Trophoblast cell (in vitro differentiated cells and primary cell): ENCODE measurements around the gene NPLOC4.
A peak's percentile ranks its signal among the peaks of the same experiment; 100 is the strongest.

Experiments used
- DNase-seq, 2 donors: peaks; one replicate each; pipeline ENCODE4 v3.0.0-alpha.2; 2016
- H2AFZ ChIP-seq: 2 replicates; pipeline ENCODE4 v1.6.1; 2013; ENCODE audit warnings: low read length, moderate library complexity, mild to moderate bottlenecking; ENCODE audit not compliant: insufficient read depth, poor library complexity
- H2AK5ac ChIP-seq: 2 replicates; pipeline ENCODE4 v1.6.1; 2013; ENCODE audit warnings: mild to moderate bottlenecking, low read length
- H2BK120ac ChIP-seq: 2 replicates; pipeline ENCODE4 v1.6.1; 2013; ENCODE audit warnings: low read length, mild to moderate bottlenecking, moderate library complexity; ENCODE audit not compliant: insufficient read depth, poor library complexity
- H2BK12ac ChIP-seq: 2 replicates; pipeline ENCODE4 v1.6.1; 2013; ENCODE audit warnings: mild to moderate bottlenecking, low read length, moderate library complexity
- H2BK5ac ChIP-seq: 2 replicates; pipeline ENCODE4 v1.6.1; 2013; ENCODE audit warnings: low read length, low read depth, moderate library complexity, mild to moderate bottlenecking; ENCODE audit not compliant: poor library complexity
- H3K14ac ChIP-seq: 2 replicates; pipeline ENCODE4 v1.6.1; 2013; ENCODE audit warnings: mild to moderate bottlenecking, low read length
- H3K18ac ChIP-seq: 2 replicates; pipeline ENCODE4 v1.6.1; 2013; ENCODE audit warnings: mild to moderate bottlenecking, low read length
- H3K23ac ChIP-seq: 2 replicates; pipeline ENCODE4 v1.6.1; 2013; ENCODE audit warnings: low read length
- H3K27ac ChIP-seq: 2 replicates; pipeline ENCODE4 v1.5.1; 2013; ENCODE audit warnings: low read depth, mild to moderate bottlenecking, inconsistent platforms, low read length, moderate library complexity
- H3K27me3 ChIP-seq: 2 replicates; pipeline ENCODE4 v1.6.1; 2013; ENCODE audit warnings: inconsistent platforms, mild to moderate bottlenecking, low read length, moderate library complexity; ENCODE audit not compliant: insufficient read depth
- H3K36me3 ChIP-seq, 2 experiments: 1 replicate in 1 of 2; 2 replicates in 1 of 2; pipeline ENCODE4 v1.6.1; 2013; ENCODE audit warnings: low read length in 2 of 2, mild to moderate bottlenecking in 2 of 2, moderate library complexity in 1 of 2; ENCODE audit not compliant: insufficient read depth in 2 of 2, control insufficient read depth in 1 of 2
- H3K4ac ChIP-seq: 2 replicates; pipeline ENCODE4 v1.6.1; 2013; ENCODE audit warnings: low read depth, mild to moderate bottlenecking, low read length, moderate library complexity
- H3K4me1 ChIP-seq, 2 experiments: 1 replicate in 1 of 2; 2 replicates in 1 of 2; pipeline ENCODE4 v1.6.1; 2013; ENCODE audit warnings: low read length in 2 of 2, mild to moderate bottlenecking in 2 of 2, moderate library complexity in 1 of 2; ENCODE audit not compliant: insufficient read depth in 2 of 2, control insufficient read depth in 1 of 2
- H3K4me2 ChIP-seq: 2 replicates; pipeline ENCODE4 v1.6.1; 2013; ENCODE audit warnings: inconsistent platforms, mild to moderate bottlenecking, low read length, moderate library complexity
- H3K4me3 ChIP-seq: 2 replicates; pipeline ENCODE4 v1.5.1; 2013; ENCODE audit warnings: mild to moderate bottlenecking, low read depth, low read length, inconsistent platforms
- H3K79me1 ChIP-seq: one replicate; pipeline ENCODE4 v1.6.1; 2013; ENCODE audit warnings: low read length
- H3K79me2 ChIP-seq: 2 replicates; pipeline ENCODE4 v1.6.1; 2013; ENCODE audit warnings: low read length, mild to moderate bottlenecking; ENCODE audit not compliant: control insufficient read depth, insufficient read depth, poor library complexity
- H3K9ac ChIP-seq: 2 replicates; pipeline ENCODE4 v1.6.1; 2013; ENCODE audit warnings: mild to moderate bottlenecking, low read length
- H3K9me3 ChIP-seq: 2 replicates; pipeline ENCODE4 v1.6.1; 2013; ENCODE audit warnings: low read depth, mild to moderate bottlenecking, control low read depth, inconsistent platforms, low read length; ENCODE audit not compliant: insufficient read depth
- H4K12ac ChIP-seq: 2 replicates; pipeline ENCODE4 v1.6.1; 2013; ENCODE audit warnings: low read depth, mild to moderate bottlenecking, low read length, moderate library complexity
- H4K8ac ChIP-seq: 2 replicates; pipeline ENCODE4 v1.6.1; 2013; ENCODE audit warnings: low read depth, mild to moderate bottlenecking, low read length, moderate library complexity
- H4K91ac ChIP-seq: one replicate; pipeline ENCODE4 v1.6.1; 2013; ENCODE audit warnings: low read depth, mild to moderate bottlenecking, low read length, moderate library complexity
- WGBS: extraction: QIAGEN DNeasy Blood & Tissue Kit; methylation state at CpG from one replicate; pipeline ENCODE4 v1.1.7; 2013; ENCODE audit warnings: missing lambda C conversion rate; ENCODE audit not compliant: insufficient read length, insufficient coverage; ENCODE audit errors: extremely low coverage; 5-methylcytosine and 5-hydroxymethylcytosine counted together

The NPLOC4 gene

DNA sequence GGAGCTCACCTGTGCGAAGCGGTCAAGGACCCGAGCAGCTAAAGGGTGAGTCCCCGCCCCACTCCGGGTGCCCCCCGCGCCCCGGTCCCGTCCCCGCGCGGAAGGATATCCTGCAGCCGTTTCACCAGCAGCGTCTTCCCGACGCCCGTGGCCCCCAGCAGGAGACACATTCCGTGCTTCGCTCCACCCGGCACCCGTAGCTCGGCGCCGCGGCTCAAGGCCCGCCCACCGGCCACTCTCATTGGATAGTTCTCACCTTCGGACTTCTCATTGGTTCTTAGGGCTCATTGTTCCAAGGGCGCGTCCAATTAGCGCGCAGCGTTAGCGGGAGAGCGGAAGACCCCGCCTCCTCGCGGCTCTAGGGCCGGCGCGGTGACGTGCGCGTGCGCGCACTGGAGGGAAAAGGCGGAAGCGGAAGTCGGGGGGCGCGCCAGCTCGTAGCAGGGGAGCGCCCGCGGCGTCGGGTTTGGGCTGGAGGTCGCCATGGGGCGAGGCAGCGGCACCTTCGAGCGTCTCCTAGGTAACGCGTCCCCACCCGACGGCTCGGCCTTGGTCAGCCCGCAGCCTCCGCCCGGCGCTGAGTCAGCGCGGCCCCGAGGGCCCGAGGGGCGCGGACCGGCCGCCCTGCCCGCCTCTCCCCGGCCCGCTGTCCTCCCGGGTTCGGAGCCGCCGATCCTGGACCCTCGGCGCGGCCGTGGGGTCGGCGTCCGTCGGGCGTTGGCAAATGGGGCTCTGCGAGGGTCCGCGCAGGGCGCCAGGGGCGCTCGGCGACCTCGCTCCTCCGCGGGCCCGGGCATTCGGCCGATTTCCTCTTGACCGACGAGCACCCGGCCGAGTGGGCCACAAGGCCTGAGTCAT, 46.9 kb upstream of the NPLOC4 start, which contains the start of the genes ARL16 and HGS:
Gene ARL16, minus strand, starts transcription at position 214 of the 858 bp plus-strand sequence. Its CDS starts 44 bp downstream, at position 170.
Gene HGS, plus strand, starts transcription at position 428 of the 858 bp plus-strand sequence. Its CDS starts 56 bp downstream, at position 484.
- no peaks in the 10 kb centered on the region for H3K27me3 ChIP-seq
- peaks cover 10% of the 10 kb centered on the region for H3K79me1 ChIP-seq
- H3K9me3 ChIP-seq, result no peaks in the 10 kb centered on the region
- H4K8ac ChIP-seq, result peak within 1 kb of the TSS; percentile 94
- H3K4ac ChIP-seq, result peak within 1 kb of the TSS; percentile 97
- peak within 1 kb of the TSS; percentile 87 for H2AFZ ChIP-seq
- peak within 1 kb of the TSS; percentile 97 for H3K14ac ChIP-seq
- H3K27ac ChIP-seq, result peak within 1 kb of the TSS; percentile 32
- H3K4me1 ChIP-seq, result peaks cover 15 to 16% of the 10 kb centered on the region in 2 experiments
- peak within 1 kb of the TSS; percentile 83 for H2BK5ac ChIP-seq
- H3K9ac ChIP-seq, result peak within 1 kb of the TSS; percentile 98
- peak within 1 kb of the TSS; percentile 93 for H3K18ac ChIP-seq
- WGBS, result no CpG with 5 or more reads among the region's 112 CpGs
- H2AK5ac ChIP-seq, result peak within 1 kb of the TSS; percentile 85
- peak within 1 kb of the TSS; percentile 79 for H3K4me2 ChIP-seq
- peak within 1 kb of the TSS; percentile 95 for H3K4me3 ChIP-seq
- peak within 1 kb of the TSS; percentile 87 for H2BK120ac ChIP-seq
- H3K79me2 ChIP-seq, result peaks cover 20% of the 10 kb centered on the region
- H3K23ac ChIP-seq, result no peak within 1 kb of the TSS
- peak within 1 kb of the TSS; percentile 94 for H4K91ac ChIP-seq
- peak within 1 kb of the TSS; percentile 92 for H4K12ac ChIP-seq
- peaks cover 43 to 51% of the 10 kb centered on the region in 2 experiments for H3K36me3 ChIP-seq
- peak; percentile 99 to 100 for DNase-seq
- peak within 1 kb of the TSS; percentile 39 for H2BK12ac ChIP-seq

DNA sequence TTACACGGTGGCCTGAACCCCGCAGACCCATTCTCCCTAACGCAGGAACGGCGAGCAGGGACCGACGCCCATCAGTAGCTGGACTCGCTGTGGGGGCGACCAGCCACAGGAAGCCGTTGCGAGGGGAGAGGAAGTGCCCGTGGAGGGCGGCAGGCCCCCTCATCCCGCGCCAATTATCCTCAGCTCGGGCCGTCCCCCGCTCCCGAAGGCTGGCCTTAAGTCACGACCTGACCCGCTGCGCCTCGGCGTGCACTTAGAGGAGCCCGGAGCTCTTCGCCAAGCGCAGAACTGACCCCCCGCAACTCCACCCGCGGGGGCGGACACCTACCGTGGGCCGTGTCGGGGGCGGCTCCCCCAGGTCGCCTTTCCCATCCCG, 46.3 kb upstream of the NPLOC4 start:
- Histone ChIP-seq H2AK5ac (peak overlapping the region; percentile 85), H2BK5ac (peak overlapping the region; percentile 69)

DNA sequence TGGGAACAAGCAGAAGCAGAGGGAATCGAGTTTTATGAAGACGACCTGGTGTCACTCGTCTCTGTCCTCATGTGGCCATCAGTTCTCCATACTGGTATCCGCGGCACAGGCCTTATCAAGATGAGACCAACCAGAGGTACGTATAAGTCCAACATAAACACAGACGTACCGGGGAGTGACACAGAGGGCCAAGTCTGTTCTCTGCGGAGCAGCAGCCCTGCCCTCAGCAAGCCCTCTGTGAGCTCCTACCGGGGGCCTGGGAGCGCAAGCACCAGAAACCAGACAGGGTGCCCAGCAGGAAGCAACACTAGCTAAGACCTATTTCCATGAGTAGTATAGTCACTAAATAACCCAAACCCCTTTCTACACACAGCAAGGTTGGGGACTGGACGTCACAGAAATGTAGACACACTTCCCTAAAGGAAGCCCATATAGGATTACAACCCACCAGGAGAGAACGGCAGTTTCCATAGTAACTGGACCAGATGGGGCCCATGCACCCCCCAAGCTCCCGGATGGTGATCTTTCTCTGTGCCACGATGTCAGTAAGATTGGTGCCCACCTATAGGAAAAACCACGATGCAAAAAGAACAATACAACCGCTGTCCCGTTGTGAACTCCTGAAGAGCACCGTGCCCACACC, 45.8 kb upstream of the NPLOC4 start:
- Histone ChIP-seq H3K9ac (peak overlapping the region; percentile 98), H2BK5ac (no peak overlapping the region), H4K8ac (peak overlapping the region; percentile 94), H2BK12ac (no peak overlapping the region), H3K14ac (peak overlapping the region; percentile 97), H3K23ac (no peak overlapping the region), H2BK120ac (peak overlapping the region; percentile 87), H3K4me2 (peak overlapping the region; percentile 68), H3K79me2 (peaks cover 20% of the 10 kb centered on the region), H3K79me1 (peaks cover 10% of the 10 kb centered on the region), H3K4ac (peak overlapping the region; percentile 90), H3K18ac (peak overlapping the region; percentile 93), H3K27ac (no peak overlapping the region), H3K27me3 (no peaks in the 10 kb centered on the region), H2AFZ (peak overlapping the region; percentile 87), H3K4me3 (peak overlapping the region; percentile 92), H3K36me3 (peaks cover 32 to 42% of the 10 kb centered on the region in 2 experiments), H2AK5ac (peak overlapping the region; percentile 85), H3K9me3 (no peaks in the 10 kb centered on the region), H4K91ac (no peak overlapping the region), H3K4me1 (peaks cover 15 to 16% of the 10 kb centered on the region in 2 experiments), H4K12ac (peak overlapping the region; percentile 92)
- no CpG with 5 or more reads among the region's 19 CpGs for WGBS
- DNase-seq, result no peak

More for the DNA sequence above, 46.3 kb upstream of the NPLOC4 start:
- no peaks in the 10 kb centered on the region for H3K9me3 ChIP-seq
- H4K8ac ChIP-seq, result peak overlapping the region; percentile 94
- peak overlapping the region; percentile 92 for H3K4me3 ChIP-seq
- H3K79me2 ChIP-seq, result peaks cover 20% of the 10 kb centered on the region
- peak overlapping the region; percentile 93 for H3K18ac ChIP-seq
- H3K36me3 ChIP-seq, result peaks cover 37 to 45% of the 10 kb centered on the region in 2 experiments
- peak overlapping the region; percentile 87 for H2AFZ ChIP-seq
- peak overlapping the region; percentile 92 for H4K12ac ChIP-seq
- peaks cover 10% of the 10 kb centered on the region for H3K79me1 ChIP-seq
- DNase-seq, result no peak
- H4K91ac ChIP-seq, result peak overlapping the region; percentile 83
- peak overlapping the region; percentile 90 for H3K4ac ChIP-seq
- H3K4me2 ChIP-seq, result peak overlapping the region; percentile 68
- WGBS, result no CpG with 5 or more reads among the region's 37 CpGs
- H3K9ac ChIP-seq, result peak overlapping the region; percentile 98
- peak overlapping the region; percentile 97 for H3K14ac ChIP-seq
- peak overlapping the region; percentile 32 for H3K27ac ChIP-seq
- no peak overlapping the region for H3K23ac ChIP-seq
- H3K4me1 ChIP-seq, result peaks cover 15 to 16% of the 10 kb centered on the region in 2 experiments
- H3K27me3 ChIP-seq, result no peaks in the 10 kb centered on the region
- H2BK120ac ChIP-seq, result peak overlapping the region; percentile 87
- peak overlapping the region; percentile 39 for H2BK12ac ChIP-seq

DNA sequence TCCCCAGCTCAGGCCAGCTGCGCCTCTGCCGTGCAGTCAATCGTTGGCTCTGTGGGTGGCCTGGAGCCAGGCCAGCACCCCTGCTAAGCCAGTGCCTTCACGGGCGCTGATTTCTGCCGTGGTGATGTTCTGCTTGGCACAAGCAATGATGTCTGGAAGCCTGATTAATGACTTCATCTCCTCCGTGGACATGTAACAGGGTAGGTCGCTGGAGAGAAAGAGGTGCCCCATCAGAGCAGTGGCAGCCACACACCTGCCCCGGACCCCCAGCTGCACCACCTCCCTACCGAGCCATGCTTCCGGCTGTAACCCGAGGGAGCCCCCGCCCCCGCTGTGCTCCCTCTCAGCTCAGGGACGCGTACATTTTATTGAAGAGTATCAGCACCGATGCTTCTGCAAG, 44.8 kb upstream of the NPLOC4 start:
- Histone ChIP-seq H2BK5ac (no peak overlapping the region), H3K4me3 (no peak overlapping the region), H3K36me3 (peaks cover 21 to 32% of the 10 kb centered on the region in 2 experiments), H2AK5ac (no peak overlapping the region), H3K27me3 (no peaks in the 10 kb centered on the region), H3K4ac (no peak overlapping the region), H4K12ac (no peak overlapping the region), H3K27ac (no peak overlapping the region), H4K91ac (no peak overlapping the region), H3K9ac (no peak overlapping the region), H2AFZ (no peak overlapping the region), H3K79me2 (peaks cover 20% of the 10 kb centered on the region), H3K14ac (no peak overlapping the region), H3K4me1 (peaks cover 15 to 16% of the 10 kb centered on the region in 2 experiments), H3K23ac (no peak overlapping the region), H4K8ac (no peak overlapping the region), H3K4me2 (no peak overlapping the region), H3K79me1 (peaks cover 10% of the 10 kb centered on the region), H3K18ac (no peak overlapping the region), H2BK12ac (no peak overlapping the region), H2BK120ac (no peak overlapping the region), H3K9me3 (no peaks in the 10 kb centered on the region)
- no CpG with 5 or more reads among the region's 17 CpGs for WGBS
- DNase-seq, result no peak
